Liver (tissue), 3 donors: ENCODE data around the gene HOXD4.

ENCODE experiments used
- GABPA ChIP-seq, 2 donors: IDR thresholded peaks in 1 of 2; conservative IDR thresholded peaks in 1 of 2; 2 replicates each; pipeline ENCODE4 v1.6.1; 2016; ENCODE audit warnings: antibody characterized with exemption in 2 of 2, mild to moderate bottlenecking in 1 of 2, moderate library complexity in 1 of 2
- JUND ChIP-seq, 2 donors: IDR thresholded peaks; 2 replicates each; pipeline ENCODE4 v1.6.1; 2016; ENCODE audit warnings: antibody characterized with exemption in 2 of 2
- RAD21 ChIP-seq, 2 donors: IDR thresholded peaks; 2 replicates each; pipeline ENCODE4 v1.6.1; 2016; ENCODE audit warnings: antibody characterized with exemption in 2 of 2, mild to moderate bottlenecking in 2 of 2
- TF ChIP-seq, protein P1 (sequence below): fragments of 150-350 bp; IDR thresholded peaks from 2 replicates; pipeline ENCODE4 v1.5.1; 2017; ENCODE audit warnings: improper control_type of control experiment, low read depth, low read length; ENCODE audit not compliant: missing input control
- TF ChIP-seq, protein P2 (sequence below): IDR thresholded peaks from 2 replicates; pipeline ENCODE4 v1.6.1; 2016; ENCODE audit warnings: antibody characterized with exemption
- TF ChIP-seq, protein P3 (sequence below): IDR thresholded peaks from 2 replicates; pipeline ENCODE4 v1.6.1; 2016; ENCODE audit warnings: antibody characterized with exemption, mild to moderate bottlenecking
- donor health status: healthy.
- donor health status: healthy.

DNA sequence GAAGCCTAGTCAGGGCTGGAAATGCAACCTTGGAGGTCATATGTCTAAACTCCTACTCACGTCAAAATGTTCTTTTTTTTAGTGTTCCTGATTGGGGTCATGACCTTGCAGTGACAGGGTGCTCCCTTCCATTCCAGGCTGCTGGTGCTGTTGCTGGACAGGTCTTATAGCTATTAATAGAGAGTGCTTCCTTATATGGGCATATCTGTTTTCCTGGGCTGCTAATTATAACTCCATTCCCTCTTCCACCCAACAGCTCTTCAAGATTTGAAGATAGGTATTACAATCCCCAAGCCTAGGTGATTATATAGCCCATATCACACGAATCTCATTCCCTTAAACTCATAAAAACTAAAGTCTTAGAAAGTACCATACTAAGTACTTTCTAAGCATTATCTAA lies 18.4 kb downstream of the HOXD4 start:
- TF ChIP-seq, protein P1, sequence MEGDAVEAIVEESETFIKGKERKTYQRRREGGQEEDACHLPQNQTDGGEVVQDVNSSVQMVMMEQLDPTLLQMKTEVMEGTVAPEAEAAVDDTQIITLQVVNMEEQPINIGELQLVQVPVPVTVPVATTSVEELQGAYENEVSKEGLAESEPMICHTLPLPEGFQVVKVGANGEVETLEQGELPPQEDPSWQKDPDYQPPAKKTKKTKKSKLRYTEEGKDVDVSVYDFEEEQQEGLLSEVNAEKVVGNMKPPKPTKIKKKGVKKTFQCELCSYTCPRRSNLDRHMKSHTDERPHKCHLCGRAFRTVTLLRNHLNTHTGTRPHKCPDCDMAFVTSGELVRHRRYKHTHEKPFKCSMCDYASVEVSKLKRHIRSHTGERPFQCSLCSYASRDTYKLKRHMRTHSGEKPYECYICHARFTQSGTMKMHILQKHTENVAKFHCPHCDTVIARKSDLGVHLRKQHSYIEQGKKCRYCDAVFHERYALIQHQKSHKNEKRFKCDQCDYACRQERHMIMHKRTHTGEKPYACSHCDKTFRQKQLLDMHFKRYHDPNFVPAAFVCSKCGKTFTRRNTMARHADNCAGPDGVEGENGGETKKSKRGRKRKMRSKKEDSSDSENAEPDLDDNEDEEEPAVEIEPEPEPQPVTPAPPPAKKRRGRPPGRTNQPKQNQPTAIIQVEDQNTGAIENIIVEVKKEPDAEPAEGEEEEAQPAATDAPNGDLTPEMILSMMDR = no peak
- TF ChIP-seq, protein P2, sequence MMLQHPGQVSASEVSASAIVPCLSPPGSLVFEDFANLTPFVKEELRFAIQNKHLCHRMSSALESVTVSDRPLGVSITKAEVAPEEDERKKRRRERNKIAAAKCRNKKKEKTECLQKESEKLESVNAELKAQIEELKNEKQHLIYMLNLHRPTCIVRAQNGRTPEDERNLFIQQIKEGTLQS = no peak
- TF ChIP-seq, protein P3, sequence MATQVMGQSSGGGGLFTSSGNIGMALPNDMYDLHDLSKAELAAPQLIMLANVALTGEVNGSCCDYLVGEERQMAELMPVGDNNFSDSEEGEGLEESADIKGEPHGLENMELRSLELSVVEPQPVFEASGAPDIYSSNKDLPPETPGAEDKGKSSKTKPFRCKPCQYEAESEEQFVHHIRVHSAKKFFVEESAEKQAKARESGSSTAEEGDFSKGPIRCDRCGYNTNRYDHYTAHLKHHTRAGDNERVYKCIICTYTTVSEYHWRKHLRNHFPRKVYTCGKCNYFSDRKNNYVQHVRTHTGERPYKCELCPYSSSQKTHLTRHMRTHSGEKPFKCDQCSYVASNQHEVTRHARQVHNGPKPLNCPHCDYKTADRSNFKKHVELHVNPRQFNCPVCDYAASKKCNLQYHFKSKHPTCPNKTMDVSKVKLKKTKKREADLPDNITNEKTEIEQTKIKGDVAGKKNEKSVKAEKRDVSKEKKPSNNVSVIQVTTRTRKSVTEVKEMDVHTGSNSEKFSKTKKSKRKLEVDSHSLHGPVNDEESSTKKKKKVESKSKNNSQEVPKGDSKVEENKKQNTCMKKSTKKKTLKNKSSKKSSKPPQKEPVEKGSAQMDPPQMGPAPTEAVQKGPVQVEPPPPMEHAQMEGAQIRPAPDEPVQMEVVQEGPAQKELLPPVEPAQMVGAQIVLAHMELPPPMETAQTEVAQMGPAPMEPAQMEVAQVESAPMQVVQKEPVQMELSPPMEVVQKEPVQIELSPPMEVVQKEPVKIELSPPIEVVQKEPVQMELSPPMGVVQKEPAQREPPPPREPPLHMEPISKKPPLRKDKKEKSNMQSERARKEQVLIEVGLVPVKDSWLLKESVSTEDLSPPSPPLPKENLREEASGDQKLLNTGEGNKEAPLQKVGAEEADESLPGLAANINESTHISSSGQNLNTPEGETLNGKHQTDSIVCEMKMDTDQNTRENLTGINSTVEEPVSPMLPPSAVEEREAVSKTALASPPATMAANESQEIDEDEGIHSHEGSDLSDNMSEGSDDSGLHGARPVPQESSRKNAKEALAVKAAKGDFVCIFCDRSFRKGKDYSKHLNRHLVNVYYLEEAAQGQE = no peak
- TF ChIP-seq JUND (IDR thresholded peaks at IDR 0.05) (no peak), GABPA (IDR thresholded peaks at IDR 0.05 in 1 of 2, conservative IDR thresholded peaks at IDR 0.05 in 1 of 2) (no peak), RAD21 (IDR thresholded peaks at IDR 0.05) (no peak)
